HuH-7.5 (cell line): ENCODE data around the gene ATP1A1.

Source experiments
- DNase-seq: peaks from one replicate; pipeline ENCODE4 v3.0.0; 2011; ENCODE audit warnings: low spot score

ATP1A1 gene

DNA sequence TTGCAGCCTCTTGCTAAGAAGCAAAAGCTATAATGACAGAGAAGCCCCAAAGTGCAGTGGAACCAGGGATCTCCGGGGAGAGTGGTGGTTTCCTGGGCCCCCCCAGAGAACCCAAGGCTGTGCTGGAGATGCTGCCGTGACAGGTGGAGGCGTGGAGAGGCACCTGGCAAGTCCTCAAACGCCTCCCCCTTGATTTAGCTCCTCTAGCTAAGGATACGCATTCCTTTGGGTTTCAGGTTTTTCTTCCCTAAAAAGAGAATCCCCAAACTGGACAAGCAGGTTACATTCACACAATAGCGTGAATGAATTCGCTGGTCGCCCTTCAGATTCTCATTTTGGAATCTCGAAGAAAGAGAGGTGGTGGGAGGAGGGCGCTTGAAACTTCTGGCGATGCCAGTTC, 853 bp upstream of the ATP1A1 start:
- DNase-seq: no peak

DNA sequence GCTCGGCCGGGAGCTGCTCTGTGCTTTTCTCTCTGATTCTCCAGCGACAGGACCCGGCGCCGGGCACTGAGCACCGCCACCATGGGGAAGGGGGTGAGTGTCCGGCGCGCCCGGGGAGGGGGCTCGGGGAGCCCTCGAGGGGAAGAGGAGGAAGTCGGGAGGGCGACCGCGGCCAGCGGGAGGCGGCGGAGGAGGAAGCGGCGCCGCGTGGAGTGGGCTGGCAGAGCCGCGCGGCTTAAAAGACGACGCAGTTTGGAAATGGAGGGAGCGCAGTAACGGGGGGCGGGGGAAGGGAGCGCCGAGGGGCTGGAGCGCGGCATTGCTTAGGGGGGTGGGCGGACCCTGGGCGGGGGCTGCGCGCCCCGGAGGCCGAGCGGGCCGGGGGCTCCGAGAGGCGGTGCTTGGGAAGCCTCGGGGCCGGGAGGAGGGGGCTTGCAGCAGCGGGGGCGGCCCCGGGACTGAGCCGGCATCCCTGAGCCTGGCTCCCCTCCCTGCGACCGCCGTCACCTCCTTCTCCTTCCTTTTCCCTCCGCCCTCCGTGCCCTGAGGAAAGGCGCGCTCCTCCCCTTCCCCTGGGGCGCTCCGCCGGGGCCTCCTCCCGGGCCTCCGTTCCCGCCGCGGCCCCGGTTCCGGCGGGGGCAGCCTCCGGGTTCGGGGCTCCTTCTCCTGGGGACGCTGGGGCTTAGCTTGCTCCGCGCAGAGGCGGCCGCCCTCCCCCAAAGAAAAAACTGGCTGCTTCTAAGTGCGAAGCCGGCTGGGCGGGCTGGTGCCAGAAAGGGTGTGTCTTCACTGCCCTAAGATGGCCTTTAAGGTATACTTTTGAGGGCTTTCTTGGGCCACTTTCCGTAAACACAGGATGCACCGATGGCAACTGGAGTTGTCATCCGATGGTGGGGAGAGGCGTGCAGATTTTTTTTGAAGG, 648 bp downstream of the ATP1A1 start:
- peak; percentile 28 for DNase-seq

DNA sequence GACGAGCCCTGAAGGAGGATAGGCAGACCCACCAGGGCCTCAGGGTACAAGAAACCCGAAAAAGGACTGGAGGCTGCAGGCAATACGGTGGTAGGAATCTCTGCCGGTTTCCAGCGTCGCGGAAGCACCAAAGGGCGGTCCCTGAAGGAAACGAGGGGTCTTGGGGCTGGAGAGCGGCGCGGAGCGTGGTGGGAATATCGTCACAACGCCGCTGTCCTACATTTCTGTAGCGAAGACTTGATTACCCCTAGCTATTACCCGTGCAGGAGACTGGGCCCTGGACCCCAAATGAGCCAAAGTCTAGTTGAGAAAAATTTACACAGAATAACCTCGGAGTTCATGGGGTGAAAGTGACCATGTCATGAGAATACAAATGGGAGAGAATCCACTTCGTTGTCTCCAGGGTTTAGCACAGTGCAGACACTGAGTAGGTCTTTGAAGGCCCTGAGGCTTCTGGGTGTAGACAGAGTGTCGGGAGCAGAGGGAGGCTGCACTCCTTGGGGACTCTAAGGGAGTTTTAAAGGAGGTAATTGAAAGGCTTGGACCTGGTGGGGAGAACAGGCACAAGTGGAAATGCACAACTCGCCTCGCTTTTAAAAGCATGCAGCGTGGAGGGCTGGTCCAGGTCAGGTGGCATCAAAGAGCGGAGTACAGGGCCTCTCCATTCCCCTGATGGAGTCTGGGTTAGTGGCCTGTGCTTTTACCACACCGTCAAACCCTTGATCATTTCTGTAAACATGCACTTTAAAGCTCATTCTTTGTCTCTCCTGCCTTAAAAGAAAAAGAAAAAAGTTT, 1.5 kb downstream of the ATP1A1 start:
- DNase-seq: no peak

DNA sequence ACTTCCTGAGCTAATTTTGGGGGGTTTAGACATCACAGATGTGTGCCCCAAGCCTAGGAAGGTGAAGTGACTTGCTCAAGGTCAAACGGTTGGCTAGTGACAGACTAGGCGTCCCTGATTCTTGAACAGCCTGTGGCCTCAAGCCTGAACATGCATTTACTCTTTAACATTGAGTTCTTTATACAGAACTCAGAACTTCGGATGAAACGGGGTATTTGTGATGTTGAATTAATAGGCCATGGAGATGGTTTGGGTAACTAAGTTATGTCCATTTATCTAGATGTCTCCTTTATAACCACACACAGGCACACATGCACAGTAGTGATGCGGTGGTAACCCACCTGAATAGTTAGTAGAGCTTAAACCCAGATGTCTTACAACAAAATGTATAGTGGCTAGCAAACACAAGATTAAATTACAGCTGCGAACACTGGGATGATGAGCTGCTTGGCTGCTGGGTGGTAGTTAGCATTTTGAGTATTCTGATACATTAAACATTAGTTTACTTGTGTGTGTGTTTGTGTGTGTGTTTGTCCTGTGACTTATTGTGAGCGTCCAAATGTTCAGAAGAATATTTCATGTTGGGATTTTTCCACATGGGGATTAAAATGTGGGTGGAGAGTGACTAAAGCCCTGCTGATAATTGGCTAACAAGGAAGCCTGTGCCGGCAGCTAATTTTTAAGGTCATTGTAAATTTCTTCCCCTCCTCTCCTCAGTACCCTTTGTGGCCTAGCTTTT, 2.3 kb downstream of the ATP1A1 start:
- DNase-seq: no peak

DNA sequence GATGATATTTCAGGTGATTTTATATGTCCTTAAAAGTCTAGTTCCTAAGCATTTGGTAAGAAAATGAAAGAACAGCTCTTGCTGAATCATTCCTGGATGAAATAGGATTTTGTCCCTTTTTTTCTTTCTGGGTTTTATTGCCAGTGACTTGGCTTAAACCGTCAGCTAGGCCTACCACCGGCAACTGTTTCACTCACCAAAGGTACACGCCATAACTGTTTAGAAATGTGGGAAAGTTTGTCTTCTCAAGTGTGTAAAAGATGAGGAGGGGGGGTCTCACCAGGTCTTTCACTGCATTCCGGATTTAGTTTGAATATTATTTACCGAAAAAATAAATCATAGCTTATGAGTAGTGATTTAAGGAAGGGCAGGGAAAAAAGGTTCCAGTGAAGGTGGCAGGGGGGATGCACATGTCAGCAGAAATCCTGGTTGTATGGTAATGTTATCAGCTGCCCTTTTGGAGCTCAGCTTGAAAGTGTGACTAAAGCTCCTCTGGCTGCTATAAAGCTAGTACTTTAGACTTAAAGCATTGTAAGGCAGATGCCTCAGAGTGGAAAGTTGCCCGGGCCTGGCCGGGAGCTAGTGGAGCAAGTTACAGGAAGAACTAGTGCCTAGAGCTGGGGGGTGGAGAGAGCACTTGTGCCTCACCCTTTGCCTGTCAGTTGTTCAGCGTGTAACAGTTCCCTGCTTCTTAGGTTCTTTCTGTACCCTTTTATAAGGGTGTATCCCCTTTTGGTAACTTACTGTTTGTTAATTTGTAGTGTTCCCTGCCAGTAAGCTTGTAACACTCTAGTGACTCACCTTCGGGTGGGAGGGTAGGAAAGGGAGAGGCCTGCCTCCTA, 3.1 kb downstream of the ATP1A1 start:
- peak; percentile 22 for DNase-seq

DNA sequence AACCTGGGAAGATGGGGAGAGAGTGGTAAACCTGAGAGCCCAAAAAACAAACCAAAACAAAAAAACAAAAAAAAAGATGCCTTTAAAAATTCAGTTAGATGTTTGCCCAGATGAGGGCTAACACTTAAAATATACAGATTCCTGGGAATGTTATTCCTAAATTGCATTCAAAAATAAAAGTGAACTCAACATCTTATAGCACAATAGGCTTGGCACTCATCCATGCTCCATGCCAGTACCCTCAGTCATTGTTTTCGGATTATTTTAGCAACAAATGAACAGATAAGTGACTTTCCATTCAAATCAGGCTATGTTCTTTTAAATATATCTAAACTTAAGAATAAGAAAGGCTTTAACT, 3.7 kb downstream of the ATP1A1 start:
- no peak for DNase-seq

DNA sequence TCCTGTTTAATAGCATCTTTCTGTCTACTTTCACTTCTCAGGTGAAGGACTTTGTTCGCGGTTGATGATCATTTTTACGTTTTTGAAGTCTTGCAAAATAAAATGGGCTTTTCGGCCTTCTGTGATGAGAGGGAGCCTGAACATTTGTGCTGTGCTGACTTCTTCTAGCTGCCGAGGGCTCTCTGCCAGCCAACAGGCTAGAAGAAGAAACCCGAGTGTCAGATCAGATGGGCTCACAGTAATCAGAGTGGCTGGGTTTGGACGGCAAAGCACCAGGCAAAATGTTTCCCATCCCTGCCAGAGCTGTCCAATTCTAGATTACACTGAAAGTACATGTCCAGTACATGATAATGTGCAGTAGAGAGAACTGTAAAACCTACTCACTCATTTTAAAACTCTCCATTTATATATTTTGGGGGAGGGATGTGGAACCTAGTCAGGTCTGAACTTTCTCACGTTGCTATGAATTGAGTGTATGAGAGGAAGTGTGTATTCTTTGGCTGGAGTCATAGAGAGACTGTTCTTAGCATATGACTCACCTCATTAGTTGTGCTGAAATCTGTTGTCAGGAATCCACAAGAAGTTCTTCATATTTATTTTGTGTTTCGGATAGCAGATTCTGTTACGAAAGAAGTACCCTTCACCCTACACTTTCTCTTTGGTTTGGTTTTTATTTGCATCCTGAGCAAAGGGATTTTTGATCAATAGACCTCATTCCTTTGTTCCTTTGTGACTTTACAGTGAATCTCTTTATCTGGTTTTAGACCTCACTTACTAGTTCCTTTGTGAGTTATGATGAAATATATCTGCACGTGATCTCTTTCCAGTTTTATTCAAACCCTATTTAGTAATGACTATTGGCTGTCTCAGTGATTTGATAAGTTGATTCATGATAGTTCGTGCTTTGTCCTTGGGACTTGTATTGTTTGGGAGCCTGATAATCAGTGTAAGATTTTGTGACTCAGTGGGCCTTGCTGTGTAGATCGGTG, 4.8 kb downstream of the ATP1A1 start:
- no peak for DNase-seq

DNA sequence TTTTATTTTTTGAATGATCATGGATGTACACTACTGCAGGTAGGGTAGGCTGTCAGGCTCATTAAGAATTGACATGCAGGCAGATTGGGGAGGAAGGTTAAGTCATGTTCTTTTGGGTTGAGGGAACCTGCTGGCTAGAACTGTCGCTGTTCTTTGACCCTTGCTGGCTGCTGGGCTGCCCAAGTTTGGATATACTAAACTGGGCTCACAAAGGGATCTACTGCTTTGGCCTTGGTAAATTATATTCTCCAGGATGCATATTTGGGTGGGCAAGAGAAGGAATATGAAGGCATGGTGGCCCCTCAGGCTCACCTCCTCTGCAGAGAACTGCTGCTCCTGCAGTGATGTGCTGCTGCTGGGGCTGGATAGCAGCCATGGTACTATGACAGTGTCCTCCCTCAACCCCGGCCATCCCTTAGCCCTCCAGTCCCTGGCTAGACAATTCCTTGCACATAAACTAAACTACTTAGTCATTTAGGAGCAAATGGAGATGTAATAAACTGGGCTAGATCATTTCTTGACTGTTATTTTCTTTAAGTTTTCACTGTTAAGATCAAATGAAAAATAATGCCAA, 6.1 kb downstream of the ATP1A1 start:
- no peak for DNase-seq

DNA sequence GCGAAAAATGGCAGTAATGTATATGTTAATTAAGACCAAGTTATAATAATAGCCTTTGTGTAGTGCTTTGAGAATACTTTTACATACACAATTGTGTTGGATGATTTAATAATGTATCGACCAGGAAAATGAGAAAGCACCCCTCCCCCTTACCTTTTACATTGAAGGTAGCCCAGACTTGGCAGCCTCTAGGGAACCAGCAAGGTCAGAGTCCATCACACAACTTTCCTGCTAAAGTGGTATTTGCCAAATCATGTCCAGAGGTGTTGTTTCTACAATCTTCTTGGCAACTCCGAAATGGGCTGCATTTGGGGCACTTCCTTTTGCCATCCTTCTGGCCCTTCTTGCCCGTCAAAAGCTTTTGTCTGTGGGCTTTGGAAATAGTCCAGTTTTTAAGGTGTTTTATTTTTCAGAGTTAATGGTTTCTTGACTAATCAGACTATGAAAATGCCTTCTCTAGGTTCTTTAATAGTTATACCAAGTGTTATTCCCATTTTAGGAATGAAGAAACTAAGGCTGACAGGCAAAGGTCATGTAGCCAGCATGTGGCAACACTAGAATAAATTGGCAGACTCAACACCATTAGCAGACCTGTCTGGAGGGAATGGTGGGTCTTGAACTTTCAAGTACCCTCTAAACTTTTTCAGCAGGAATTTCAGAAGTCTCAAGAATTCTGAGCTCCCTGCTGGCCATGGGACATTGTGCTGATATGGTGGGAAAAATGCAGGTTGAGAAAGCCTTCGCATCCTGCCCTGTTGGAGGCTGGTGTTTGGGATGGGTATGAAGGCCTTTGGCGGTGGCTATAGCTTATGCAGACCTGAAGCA, 6.8 kb downstream of the ATP1A1 start:
- DNase-seq: no peak

DNA sequence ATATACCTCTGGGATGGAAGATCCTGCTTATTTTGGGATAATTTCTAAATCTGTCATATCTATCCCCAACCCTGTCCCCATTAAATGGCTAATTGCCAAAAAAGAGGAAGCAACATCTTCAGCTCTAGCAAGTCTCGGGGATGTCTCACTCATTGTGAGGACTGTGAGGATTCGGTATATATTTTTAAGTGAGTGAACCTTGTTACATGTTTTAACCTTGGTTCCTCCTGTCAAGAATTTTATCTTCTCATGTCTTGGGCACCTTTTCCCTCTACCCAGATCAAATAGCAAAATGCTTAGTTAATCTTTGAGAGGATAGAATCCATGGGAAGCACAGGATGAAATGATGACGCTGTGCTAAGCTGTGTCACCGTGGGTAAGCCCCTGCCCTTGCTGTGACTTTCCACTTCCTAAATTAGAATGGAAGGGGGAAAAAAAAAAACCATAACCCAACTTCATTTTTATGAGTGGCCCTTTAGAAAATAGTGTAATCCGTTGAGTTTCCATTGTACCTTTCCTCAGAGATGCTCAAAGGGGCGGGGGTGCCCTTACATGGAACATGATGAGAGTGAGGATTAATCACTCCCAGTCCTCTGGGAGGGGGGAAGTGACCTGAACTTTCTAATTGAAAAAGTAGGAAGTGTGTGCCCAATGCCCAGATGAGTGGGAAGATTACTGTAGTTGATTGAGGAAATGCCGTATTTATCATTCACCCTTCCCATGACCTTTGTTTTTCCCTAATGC, 7.6 kb downstream of the ATP1A1 start:
- DNase-seq: no peak

DNA sequence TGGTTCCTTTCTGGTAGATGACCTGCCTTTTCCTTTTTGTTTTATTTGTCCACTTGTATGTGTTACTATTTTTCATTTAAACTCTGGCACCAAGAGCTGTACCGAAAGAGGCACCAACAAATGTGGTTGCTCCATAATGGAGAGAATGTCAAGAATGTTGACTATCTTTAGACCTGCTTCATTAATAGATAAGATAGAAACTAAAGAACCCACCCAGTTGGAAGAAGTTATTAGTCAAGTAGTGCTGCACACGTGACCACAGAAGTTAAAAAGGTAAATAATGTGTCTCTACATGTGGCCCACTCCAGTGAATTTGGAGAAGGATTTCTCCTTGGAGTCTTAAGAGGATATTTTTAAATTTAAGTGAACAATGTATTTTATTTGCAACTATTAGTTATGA, 9.3 kb downstream of the ATP1A1 start:
- DNase-seq: no peak

DNA sequence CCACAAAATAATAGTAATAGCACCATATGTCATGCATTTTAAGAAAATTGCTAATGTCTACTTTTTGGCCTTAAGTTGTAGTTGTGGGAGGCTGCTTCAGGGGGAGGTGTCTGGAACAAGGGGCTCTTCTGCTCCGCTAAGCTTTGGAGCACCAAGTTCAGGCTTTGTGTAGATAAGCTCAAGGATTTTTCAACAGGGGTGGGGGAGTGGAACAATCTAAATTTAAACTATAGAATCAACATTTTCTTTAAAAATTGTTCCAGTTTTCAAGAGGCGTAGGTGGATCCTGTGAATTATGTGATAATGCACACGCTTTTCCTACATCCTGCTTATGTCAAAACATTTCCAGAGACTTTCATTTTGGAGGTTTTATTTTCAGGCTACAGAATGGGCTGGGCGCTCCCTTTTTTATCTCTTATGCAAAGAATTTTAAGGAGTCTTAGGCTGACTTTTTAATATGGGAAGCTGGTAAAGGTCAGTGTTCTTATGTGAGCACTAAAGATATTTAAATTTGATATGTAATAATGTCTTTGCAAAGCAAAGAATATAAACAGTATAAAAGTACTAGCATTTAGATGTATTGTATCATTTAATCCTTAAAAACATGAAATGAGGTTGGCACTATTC, 9.9 kb downstream of the ATP1A1 start:
- DNase-seq: no peak

DNA sequence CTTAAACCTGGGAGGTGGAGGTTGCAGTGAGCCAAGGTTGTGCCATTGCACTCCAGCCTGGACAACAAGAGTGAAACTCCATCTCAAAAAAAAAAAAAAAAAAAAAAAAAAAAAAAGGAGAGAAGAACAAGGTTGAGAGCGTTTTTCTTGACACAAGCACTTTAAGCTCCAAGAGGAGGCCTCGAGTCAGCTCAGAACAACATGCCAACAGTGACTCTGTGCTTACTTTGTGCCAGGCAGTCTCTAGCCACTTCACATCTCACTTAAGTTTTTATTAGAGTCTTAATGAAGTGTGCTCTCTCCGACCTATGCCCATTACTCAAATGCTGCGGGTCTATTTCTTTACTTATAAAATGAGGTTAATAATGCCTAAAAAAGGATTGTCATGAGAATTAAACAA, 13.0 kb downstream of the ATP1A1 start:
- no peak for DNase-seq

DNA sequence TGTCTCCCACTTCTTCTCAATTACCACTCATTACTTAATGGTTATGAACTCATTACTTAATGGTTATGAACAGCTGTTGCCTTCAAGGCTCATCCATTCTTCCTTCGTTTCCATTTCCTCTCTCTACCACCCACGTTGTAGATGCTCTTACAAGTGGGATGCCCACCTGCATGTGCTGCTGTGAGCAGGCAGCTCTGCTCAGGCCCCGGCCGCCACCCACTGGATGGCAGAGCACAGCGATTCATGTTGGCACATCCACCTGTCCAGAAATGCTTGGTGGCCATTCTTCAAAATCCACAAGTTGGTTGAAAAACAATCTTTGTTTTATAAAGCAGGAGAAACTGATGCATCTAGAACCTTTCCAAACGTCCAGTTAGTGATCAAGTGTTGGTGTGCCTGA, 14.5 kb downstream of the ATP1A1 start:
- no peak for DNase-seq

DNA sequence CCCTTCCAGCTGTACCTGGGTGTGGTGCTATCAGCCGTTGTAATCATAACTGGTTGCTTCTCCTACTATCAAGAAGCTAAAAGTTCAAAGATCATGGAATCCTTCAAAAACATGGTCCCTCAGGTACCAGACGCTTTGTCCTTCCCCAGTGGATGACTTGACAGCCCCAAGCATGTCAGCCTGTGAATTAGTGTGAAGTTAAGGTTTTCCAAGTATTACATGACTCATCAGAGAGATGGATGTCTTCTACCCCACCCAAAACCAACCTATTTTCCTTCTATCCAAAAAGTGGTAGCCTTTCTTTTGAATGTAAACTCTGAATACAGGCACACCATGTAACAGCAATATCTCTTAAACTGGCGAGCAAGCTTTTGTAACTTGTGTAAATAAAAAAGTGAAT, 15.1 kb downstream of the ATP1A1 start:
- no peak for DNase-seq

DNA sequence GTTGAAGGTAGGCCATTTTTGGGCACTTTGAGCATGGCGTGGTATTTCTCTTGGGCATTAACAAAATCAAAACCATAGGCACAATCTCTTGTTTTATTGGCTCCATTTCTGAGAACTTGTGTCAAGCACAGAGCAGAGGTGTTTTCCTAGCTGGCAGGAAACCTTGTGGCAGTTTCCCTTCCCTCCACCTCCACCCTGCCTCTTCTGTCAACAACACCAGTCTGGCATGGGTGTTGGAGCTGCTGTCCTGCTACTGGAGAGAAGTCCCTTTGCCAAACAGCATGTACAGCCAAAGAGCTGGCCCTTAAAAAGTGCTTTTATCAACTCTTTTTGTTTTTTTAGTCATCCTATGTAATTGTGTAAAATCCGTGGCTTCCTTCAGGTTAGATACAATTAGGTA, 16.0 kb downstream of the ATP1A1 start:
- no peak for DNase-seq

DNA sequence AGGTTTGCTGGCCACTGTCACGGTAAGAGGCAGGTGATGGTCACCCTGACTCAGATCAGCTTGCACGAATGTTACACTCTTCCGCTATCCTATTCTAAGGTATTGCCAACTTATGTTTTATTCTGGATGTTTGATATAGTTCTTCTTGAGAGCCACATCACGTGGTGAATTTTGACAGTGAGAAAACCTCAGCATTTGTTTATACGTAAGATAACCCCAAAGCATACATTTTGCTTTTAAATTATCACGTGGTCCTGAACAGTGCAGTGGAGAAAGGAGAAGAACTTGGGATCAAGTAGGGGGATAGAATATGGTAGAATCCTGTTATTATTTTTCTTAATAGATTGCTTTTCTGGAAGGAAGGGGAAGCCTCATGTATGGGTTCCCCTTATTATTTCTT, 16.6 kb downstream of the ATP1A1 start:
- no peak for DNase-seq

DNA sequence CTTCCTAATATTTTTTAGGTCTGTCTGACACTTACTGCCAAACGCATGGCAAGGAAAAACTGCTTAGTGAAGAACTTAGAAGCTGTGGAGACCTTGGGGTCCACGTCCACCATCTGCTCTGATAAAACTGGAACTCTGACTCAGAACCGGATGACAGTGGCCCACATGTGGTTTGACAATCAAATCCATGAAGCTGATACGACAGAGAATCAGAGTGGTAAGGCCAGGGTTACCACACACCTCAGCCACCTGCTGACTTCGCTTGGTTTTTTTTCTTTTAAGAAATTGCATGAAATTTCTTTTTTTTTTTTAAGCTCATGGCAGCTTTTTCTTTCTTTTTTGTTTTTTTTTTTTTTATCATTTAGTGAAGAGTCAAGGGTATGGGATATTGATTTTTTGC, 17.2 kb downstream of the ATP1A1 start:
- DNase-seq: no peak
